Muscle of leg (tissue), 11 donors: ENCODE measurements around the gene RPS27. TPM values are rescaled to one million over a fixed set of nuclear protein-coding genes. Genes with fewer than 3 reads are reported as not detected.
"Not testable (repeated sequence)": the region's sequence is repeated elsewhere in the genome, so short reads cannot be mapped to it uniquely, and the experiment has no call there.

ENCODE experiments used
- DNase-seq: peaks from one replicate; pipeline ENCODE4 v3.0.0; 2013
- H3K27ac ChIP-seq: one replicate; pipeline ENCODE4 v1.5.1; 2013; ENCODE audit warnings: mild to moderate bottlenecking, low read length, control low read depth
- H3K27me3 ChIP-seq: one replicate; pipeline ENCODE4 v1.6.1; 2013; ENCODE audit warnings: low read length; ENCODE audit not compliant: control insufficient read depth, insufficient read depth
- H3K36me3 ChIP-seq: one replicate; pipeline ENCODE4 v1.6.1; 2013; ENCODE audit warnings: low read length; ENCODE audit not compliant: control insufficient read depth, insufficient read depth
- H3K4me1 ChIP-seq: one replicate; pipeline ENCODE4 v1.6.1; 2013; ENCODE audit warnings: low read length; ENCODE audit not compliant: control insufficient read depth, insufficient read depth
- H3K4me3 ChIP-seq: one replicate; pipeline ENCODE4 v1.5.1; 2013; ENCODE audit warnings: low read length, control low read depth
- H3K9me3 ChIP-seq: replicated peaks from 2 replicates; pipeline ENCODE4 v1.6.1; 2013; ENCODE audit warnings: low read depth, low read length; ENCODE audit not compliant: control insufficient read depth
- WGBS: methylation state at CpG from one replicate; pipeline ENCODE4 v1.1.5; 2013; ENCODE audit warnings: missing lambda C conversion rate; ENCODE audit not compliant: insufficient coverage; 5-methylcytosine and 5-hydroxymethylcytosine counted together
- polyA plus RNA-seq, 8 donors: library from polyadenylated mRNA; unstranded; fragments of 120-200 nt; gene quantifications; one replicate each; pipeline versions ENCODE4 v1.2.1 to v1.2.3, GENCODE V29; 2013; ENCODE audit warnings: inconsistent platforms in 1 of 8, low replicate concordance in 1 of 8; ENCODE audit not compliant: insufficient read length in 8 of 8, insufficient read depth in 1 of 8
- total RNA-seq: library from RNA; stranded (reverse); fragments of 120-200 nt; gene quantifications from one replicate; pipeline ENCODE4 v1.2.4, GENCODE V29; 2013

RPS27 gene
- total and polyA plus RNA-seq, 9 donors: 3,165 to 7,680 (median 3,859) TPM

- no CpG with 5 or more reads among the region's 2 CpGs for WGBS
- DNase-seq, H3K4me3 ChIP-seq, H3K27me3 ChIP-seq, H3K27ac ChIP-seq, H3K9me3 ChIP-seq: not testable (repeated sequence)
- Histone ChIP-seq H3K4me1 (peaks cover 19% of the 10 kb centered on the region), H3K36me3 (peaks cover 20% of the 10 kb centered on the region)
Observed at GRCh38 chr1:153981735-153982134, 8.8 kb upstream of the RPS27 start.

- Histone ChIP-seq H3K27me3 (no peaks in the 10 kb centered on the region), H3K27ac (no peak overlapping the region), H3K4me3 (no peak overlapping the region), H3K4me1 (peaks cover 14% of the 10 kb centered on the region), H3K36me3 (peaks cover 20% of the 10 kb centered on the region), H3K9me3 (no peaks in the 10 kb centered on the region)
- DNase-seq: no peak
- 71% methylated on average over 2 of the region's 6 CpGs for WGBS
Observed at GRCh38 chr1:153984123-153984894, 6.3 kb upstream of the RPS27 start.

GRCh38 chr1:153985341-153985912 lies 5.1 kb upstream of the RPS27 start:
- Histone ChIP-seq H3K36me3 (peaks cover 20% of the 10 kb centered on the region), H3K9me3 (no peaks in the 10 kb centered on the region), H3K4me3 (peak overlapping the region; percentile 72), H3K4me1 (peaks cover 14% of the 10 kb centered on the region), H3K27ac (peak overlapping the region; percentile 99), H3K27me3 (no peaks in the 10 kb centered on the region)
- peak; percentile 64 for DNase-seq
- 9% methylated on average over 6 of the region's 7 CpGs for WGBS

GRCh38 chr1:153985941-153986761 lies 4.4 kb upstream of the RPS27 start, which contains the start of gene RAB13:
Gene RAB13, minus strand, starts transcription at chr1:153986339. Its CDS starts 103 bp downstream, at chr1:153986236.
- Histone ChIP-seq H3K27ac (peak within 1 kb of the TSS; percentile 99), H3K27me3 (no peaks in the 10 kb centered on the region), H3K36me3 (peaks cover 19% of the 10 kb centered on the region), H3K4me3 (peak within 1 kb of the TSS; percentile 72), H3K4me1 (peaks cover 14% of the 10 kb centered on the region), H3K9me3 (no peaks in the 10 kb centered on the region)
- 0% methylated on average over 15 of the region's 32 CpGs for WGBS
- DNase-seq: peak; percentile 93

- DNase-seq: no peak
- Histone ChIP-seq H3K4me3 (no peak overlapping the region), H3K27me3 (no peaks in the 10 kb centered on the region), H3K4me1 (peaks cover 19% of the 10 kb centered on the region), H3K36me3 (peaks cover 18% of the 10 kb centered on the region), H3K9me3 (no peaks in the 10 kb centered on the region), H3K27ac (no peak overlapping the region)
- WGBS: 95% methylated on average over 3 of the region's 8 CpGs
Observed at GRCh38 chr1:153987621-153988020, 2.9 kb upstream of the RPS27 start.

GRCh38 chr1:153991151-153991630 lies 629 bp downstream of the RPS27 start:
- no peaks in the 10 kb centered on the region for H3K9me3 ChIP-seq
- peaks cover 8% of the 10 kb centered on the region for H3K4me1 ChIP-seq
- DNase-seq: no peak
- peak overlapping the region; percentile 77 for H3K4me3 ChIP-seq
- H3K36me3 ChIP-seq: peaks cover 30% of the 10 kb centered on the region
- H3K27ac ChIP-seq: peak overlapping the region; percentile 86
- no peaks in the 10 kb centered on the region for H3K27me3 ChIP-seq
- WGBS: 15% methylated on average over 4 of the region's 9 CpGs

GRCh38 chr1:153991806-153992205 lies 1.2 kb downstream of the RPS27 start:
- 71% methylated on average over 2 of the region's 2 CpGs for WGBS
- DNase-seq: no peak
- peaks cover 6% of the 10 kb centered on the region for H3K4me1 ChIP-seq
- H3K36me3 ChIP-seq: peaks cover 30% of the 10 kb centered on the region
- H3K9me3 ChIP-seq: no peaks in the 10 kb centered on the region
- H3K27ac ChIP-seq: no peak overlapping the region
- no peaks in the 10 kb centered on the region for H3K27me3 ChIP-seq
- H3K4me3 ChIP-seq: no peak overlapping the region

- no CpG with 5 or more reads among the region's 3 CpGs for WGBS
- Histone ChIP-seq H3K4me3 (no peak overlapping the region), H3K36me3 (peaks cover 30% of the 10 kb centered on the region), H3K27ac (no peak overlapping the region), H3K27me3 (no peaks in the 10 kb centered on the region), H3K4me1 (peaks cover 6% of the 10 kb centered on the region), H3K9me3 (no peaks in the 10 kb centered on the region)
- peak; percentile 36 for DNase-seq
Observed at GRCh38 chr1:153995202-153995601, 4.6 kb downstream of the RPS27 start.

DNA sequence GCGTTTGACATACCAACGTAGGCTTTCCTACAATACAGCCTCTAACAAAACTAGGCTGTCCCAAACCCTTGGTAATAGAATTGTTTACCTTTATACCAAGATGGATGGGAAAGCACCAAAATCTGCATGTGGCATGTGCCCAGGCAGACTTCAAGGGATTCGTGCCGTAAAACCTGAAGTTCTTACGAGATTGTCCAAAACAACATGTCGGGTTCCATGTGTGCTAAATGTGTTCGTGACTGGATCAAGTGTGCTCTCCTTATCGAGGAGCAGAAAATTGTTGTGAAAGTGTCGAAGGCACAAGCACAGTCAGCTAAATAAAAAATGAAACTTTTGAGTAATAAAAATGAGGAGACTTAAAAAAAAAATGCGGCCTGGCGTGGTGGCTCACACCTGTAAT lies 5.1 kb downstream of the RPS27 start:
- peaks cover 6% of the 10 kb centered on the region for H3K4me1 ChIP-seq
- DNase-seq: no peak
- no peaks in the 10 kb centered on the region for H3K9me3 ChIP-seq
- WGBS: 98% methylated on average over 9 of the region's 11 CpGs
- no peak overlapping the region for H3K27ac ChIP-seq
- H3K27me3 ChIP-seq: no peaks in the 10 kb centered on the region
- H3K36me3 ChIP-seq: peaks cover 30% of the 10 kb centered on the region
- no peak overlapping the region for H3K4me3 ChIP-seq

GRCh38 chr1:153996882-153997281 lies 6.3 kb downstream of the RPS27 start:
- H3K4me3 ChIP-seq, H3K27me3 ChIP-seq, H3K9me3 ChIP-seq, DNase-seq, H3K4me1 ChIP-seq, H3K27ac ChIP-seq: not testable (repeated sequence)
- peaks cover 28% of the 10 kb centered on the region for H3K36me3 ChIP-seq
- WGBS: 100% methylated on average over 1 of the region's 10 CpGs
